T-helper 2 cell treated with Interferon-gamma antibody and Interleukin-4, amounts not matched to agents 100 ng/mL and 5 ng/mL, for 36 hours (primary cell): ENCODE measurements around the gene JAKMIP2. TPM values are rescaled to one million over a fixed set of nuclear protein-coding genes. Genes with fewer than 3 reads are reported as not detected.
"Not testable (repeated sequence)": the region's sequence is repeated elsewhere in the genome, so short reads cannot be mapped to it uniquely, and the experiment has no call there.

ENCODE experiments used
- intact Hi-C: fragments of 100-400 bp; cut with micrococcal nuclease; formaldehyde crosslinking; loops from one replicate; pipeline ENCODE4 v1.15.1; 2023
- total RNA-seq: library from RNA; stranded (reverse); gene quantifications from 2 replicates; pipeline ENCODE4 v1.2.3, GENCODE V29; 2022

Gene JAKMIP2
- total RNA-seq, 1 donor from 2014 or later: 9.5 TPM

GRCh38 chr5:147659166-147659929 lies 123.2 kb downstream of the JAKMIP2 start:
- intact Hi-C loops: no loop called here

DNA sequence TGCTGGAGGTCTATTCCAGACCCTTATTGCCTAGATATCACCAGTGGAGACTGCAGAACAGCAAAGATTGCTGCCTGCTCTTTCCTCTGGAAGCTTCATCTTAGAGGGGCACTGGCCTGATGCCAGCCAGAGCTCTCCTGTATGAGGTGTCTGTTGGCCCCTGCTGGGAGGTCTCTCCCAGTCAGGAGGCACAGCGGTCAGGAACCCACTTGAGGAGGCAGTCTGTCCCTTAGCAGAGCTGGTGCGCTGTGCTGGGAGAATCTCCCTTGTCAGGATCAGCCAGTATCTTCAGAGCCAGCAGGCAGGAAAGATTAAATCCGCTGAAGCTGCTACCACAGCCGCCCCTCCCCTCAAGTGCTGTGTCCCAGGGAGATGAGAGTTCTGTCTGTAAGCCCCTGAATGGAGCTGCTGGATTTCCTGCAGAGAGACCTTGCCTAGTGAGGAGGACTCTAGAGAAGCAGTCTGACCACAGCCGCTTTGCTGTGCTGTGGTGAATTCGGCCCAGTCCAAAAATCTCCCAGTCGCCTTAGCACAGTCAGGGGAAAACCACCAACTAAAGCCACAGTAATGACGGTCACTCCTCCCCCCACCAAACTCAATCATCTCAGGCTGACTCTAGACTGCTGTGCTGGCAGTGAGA lies 124.1 kb downstream of the JAKMIP2 start:
- intact Hi-C loops: no loop called here

GRCh38 chr5:147648597-147648996 lies 133.9 kb downstream of the JAKMIP2 start:
- intact Hi-C loops: no loop called here

DNA sequence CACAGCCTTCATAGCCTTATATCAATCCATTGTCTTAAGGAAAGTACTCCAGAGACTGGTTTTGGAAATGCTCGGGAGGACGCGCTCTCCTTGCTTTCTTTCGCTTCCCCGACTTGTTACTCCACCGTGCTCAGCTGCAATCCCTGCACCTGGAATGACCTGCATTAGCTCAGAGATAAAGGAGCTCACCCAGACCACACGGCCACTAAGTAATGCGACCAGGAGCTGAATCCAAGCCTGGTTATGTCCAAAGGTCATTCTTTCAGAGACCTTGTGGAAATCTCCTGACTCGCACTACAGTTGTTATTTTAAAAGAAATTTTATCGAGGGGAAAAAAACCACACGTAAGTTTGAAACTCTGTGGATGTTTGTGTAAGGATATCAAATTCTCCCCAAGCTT lies 137.3 kb downstream of the JAKMIP2 start:
- intact Hi-C loops: no loop called here

DNA sequence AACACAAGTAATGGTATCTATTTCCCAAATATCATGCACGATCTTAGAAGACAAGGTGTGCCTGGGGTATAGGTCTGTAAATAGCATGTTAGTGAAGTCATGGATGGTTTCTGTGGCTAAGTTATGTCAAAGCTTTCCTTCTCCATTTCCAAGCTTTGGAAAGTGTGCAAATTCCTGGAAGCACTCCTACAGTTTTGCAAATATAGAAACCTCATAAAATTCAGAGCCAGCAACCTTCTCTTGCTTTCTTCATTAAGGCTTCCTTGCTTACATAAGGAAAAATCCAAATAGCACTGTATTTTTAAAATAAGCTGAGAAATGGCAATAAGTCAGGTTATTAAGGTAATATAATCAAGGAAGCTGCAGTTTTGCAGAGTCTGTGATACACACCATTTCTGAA lies 138.1 kb downstream of the JAKMIP2 start:
- intact Hi-C loops: no loop called here

DNA sequence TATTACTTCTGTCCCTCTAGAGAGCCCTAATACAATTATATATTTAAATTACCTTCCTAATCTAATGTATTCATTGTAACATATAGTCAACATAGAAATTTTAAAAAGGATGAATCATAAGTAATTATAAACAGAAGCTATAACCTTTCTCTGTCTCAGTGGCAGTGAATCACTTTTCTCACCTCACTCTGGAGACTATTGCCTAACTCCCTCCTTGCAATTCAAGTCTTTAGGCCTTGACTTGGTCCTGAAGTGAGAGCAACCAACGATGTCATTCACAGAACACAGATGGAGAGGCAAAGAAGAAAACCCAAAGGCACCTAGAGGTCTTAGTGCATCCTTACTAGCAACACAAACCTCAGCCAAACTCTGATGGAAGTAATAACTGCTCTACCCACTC lies 139.4 kb downstream of the JAKMIP2 start:
- intact Hi-C loops: no loop called here

DNA sequence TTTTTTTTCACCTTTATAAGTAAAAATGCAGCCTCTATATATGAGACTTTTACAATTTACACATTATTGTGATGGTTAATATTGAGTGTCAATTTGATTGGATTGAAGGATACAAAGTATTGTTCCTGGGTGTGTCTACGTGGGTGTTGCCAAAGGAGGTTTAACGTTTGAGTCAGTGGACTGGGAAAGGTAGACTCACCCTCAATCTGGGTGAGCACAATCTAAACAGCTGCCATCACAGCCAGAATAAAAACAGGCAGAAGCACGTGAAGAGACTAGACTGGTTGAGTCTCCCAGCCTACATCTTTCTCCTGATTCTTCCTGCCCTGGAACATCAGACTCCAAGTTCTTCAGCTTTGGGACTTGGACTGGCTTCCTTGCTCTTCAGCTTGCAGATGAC lies 139.9 kb downstream of the JAKMIP2 start:
- intact Hi-C loops: no loop called here

DNA sequence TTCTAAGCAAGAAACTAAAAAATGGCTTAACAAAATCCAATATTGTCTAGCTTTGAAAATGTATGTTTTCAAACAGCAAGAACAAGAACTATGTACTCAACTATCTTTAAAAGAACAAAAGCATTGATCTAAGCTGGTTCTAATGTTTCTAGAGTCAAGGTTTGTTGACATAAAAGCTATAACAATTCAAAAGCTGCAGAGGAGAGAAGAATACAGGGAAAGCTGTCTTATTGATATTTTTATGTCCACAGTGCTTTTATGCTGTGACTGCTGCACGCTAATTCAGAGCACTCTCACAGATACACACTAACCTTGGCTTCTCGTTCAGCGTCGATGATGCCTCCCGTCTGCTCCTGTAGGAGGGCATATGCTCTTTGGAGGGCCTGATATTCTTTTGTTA lies 143.2 kb downstream of the JAKMIP2 start:
- intact Hi-C loops: no loop called here

- intact Hi-C loops: no loop called here
Measured at GRCh38 chr5:147636729-147636984, 145.9 kb downstream of the JAKMIP2 start.

DNA sequence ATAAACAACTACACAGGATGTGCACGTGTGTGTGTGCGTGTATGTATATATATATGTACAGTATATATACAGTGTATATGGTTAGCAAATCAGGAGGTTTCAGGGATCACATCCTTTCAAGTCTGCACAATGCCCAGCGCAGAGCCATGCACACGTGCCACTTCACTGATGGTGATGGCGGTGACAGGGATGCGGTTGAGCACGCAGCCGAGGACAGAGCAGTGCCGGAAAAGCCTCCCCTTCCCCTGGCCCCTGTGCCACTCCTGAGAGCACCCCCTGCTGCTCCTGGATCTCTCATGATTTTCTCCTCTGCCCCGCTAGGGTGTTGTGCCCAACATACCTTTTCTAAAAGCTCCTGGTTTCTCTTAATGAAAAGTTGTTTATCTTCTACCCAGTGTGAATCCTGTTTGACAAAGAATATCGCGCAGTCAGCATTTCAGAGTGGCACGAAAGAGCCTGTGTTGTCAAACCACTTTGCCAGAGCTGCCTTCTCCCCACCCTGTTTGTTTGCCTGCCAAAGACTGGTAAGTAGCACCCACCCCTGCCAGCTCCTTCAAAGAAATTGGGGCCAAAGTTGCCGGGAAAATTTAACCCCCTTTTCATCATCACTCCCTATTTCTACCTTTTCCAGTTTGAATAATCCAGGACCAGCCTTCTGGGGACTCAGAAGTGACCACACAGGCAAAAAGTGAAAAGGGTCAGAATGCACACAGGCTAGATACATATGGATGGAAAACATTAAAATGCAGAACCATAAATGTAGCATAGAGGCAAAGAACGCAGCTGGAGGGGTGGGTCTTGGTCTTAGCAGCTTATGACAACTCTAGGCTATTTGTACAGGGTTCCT lies 146.4 kb downstream of the JAKMIP2 start:
- intact Hi-C loops: no loop called here

GRCh38 chr5:147635439-147635838 lies 147.1 kb downstream of the JAKMIP2 start:
- intact Hi-C loops: not testable (repeated sequence)

- intact Hi-C loops: no loop called here
Measured at GRCh38 chr5:147633173-147633572, 149.4 kb downstream of the JAKMIP2 start.

- intact Hi-C loops: no loop called here
Measured at GRCh38 chr5:147631428-147632003, 151.0 kb downstream of the JAKMIP2 start.

- intact Hi-C loops: no loop called here
Measured at GRCh38 chr5:147629196-147629595, 153.3 kb downstream of the JAKMIP2 start.

GRCh38 chr5:147628058-147628895 lies 154.3 kb downstream of the JAKMIP2 start:
- intact Hi-C loops: loop anchor here (1.0 kb wide), 2 partner anchors 154 to 194 kb away; partner anchors contain the start of gene JAKMIP2

DNA sequence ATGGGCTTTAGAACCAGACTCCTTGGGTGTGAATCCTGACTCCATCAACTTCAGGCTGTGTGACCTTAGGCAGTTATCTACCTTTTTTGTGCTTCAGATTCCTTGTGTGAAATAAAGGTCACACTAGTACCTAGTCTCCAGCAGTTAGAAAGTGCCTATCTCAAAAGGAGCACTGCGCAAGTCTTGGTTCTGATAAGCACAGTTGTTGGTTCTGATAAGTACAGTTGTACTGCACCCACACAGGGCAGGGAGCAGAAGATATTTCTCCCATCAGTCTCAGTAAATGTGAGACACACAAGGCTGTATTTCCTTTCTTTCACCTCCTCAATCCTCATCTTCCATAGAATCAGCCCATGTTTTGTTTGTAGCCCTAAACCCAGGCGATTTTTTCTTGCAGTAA lies 156.1 kb downstream of the JAKMIP2 start:
- intact Hi-C loops: no loop called here

DNA sequence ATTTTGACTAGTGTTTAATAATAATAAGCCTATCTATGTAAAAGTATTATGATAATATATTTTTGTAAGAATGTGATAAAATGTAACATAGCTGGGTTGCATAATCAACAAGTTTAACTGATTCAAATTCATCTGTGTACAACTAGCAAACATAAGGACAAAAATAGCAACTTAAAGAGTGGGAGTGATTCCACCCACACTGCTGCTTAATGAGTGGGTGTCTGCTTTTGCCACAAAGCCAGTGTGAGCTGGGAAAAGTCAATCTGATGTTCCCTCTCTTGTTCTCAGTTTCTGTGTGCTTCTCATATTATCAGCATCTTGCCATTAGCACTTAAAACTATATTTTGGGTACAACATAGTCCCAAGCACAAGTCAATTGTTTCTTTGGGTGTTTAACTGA lies 161.5 kb downstream of the JAKMIP2 start:
- intact Hi-C loops: no loop called here

DNA sequence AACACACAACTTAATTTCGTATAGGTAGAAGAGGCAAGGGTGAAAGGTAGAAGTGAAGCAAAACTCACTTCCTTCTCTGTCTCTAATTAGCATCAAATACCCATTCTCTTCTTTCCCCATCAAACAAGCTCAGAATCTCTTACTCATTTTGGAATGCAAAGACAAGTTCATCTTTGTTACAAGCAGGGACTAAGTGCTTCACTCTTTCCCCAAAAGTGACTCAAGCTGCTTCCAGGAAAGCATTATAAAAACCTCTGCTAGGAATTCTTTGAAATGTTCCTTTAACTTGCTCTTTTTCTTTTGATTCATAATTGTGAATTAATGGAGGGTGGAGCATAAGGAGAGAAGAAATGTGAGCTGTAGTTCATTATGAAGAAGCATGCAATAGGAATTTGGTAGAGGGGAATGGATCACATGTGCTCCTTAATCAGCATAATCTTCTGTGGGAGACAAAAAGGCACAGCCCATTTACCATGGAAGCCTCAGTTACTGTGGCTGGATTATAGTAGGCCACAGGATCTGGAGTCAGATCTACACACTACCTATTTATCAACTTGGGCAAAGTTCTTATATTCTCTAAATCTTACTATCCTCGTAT lies 163.1 kb downstream of the JAKMIP2 start:
- intact Hi-C loops: no loop called here

DNA sequence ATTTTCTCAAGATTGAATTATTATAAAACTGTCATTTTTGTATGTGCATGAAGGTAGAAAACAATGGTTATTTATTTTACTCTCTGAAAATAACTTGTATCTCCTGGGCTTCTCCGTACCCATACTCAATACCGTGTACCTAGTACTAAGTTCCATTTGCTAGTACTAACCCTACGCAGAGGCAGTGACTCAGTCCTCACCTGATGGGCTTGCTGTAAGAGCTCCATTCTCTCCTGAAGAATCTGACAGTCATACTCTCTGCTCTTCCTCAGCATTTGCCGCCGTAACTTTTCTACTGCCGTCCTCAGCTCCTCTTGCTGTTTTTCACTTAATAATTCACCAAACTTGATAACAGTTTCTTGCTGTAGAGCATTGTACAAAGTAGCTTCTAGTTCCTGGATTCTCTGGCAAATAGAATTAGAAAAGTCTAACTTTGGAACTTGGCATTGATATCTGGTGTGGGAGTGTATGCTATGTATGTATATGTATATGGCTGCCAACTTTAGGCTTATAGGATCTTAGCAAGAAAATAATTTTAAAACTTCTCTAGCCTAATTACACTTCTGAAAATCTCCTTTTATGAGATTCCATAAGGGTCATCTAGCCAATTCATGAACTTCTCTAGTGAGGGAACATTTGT lies 164.7 kb downstream of the JAKMIP2 start:
- intact Hi-C loops: no loop called here

DNA sequence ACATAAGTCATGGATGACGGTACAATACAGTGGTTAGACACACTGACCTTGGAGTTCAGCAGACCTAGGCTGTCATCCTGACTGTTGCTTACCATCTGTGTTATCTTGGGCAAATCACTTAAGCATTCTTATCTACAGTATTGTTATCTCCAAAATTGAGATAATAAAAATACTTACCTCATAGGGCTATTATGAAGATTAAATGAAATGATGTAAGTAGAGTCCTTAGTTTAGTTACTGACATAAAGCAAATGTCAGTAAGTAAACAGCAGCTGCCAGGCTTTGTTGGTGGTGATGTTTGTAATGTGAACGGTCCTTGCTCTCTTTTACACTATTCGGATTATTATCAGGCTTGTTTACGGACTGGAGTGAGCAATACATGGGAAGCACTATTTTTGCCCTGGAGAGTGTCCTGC lies 165.3 kb downstream of the JAKMIP2 start:
- intact Hi-C loops: no loop called here
